ENCODE data around the gene GLB1L3. TPM values are rescaled to one million over a fixed set of nuclear protein-coding genes. Genes with fewer than 3 reads are reported as not detected.
A peak's percentile ranks its signal among the peaks of the same experiment; 100 is the strongest.
"Not testable (repeated sequence)": the region's sequence is repeated elsewhere in the genome, so short reads cannot be mapped to it uniquely, and the experiment has no call there.

GLB1L3 gene
- total RNA-seq, 1 donor from 2014 or later: not detected

- intact Hi-C loops (cut with DNase I): no loop called here
- DNase-seq (ENCODE audit: missing footprints): no peak
- no peak for ATAC-seq
Observed at GRCh38 chr11:134291196-134291595, 15.0 kb downstream of the GLB1L3 start.

GRCh38 chr11:134292661-134293060 lies 16.5 kb downstream of the GLB1L3 start:
- no peak for ATAC-seq
- no peak for DNase-seq (ENCODE audit: missing footprints)
- intact Hi-C loops (cut with DNase I): no loop called here

GRCh38 chr11:134293119-134294113 lies 17.2 kb downstream of the GLB1L3 start:
- DNase-seq (ENCODE audit: missing footprints): no peak
- no peak for ATAC-seq
- intact Hi-C loops (cut with DNase I): no loop called here

- DNase-seq (ENCODE audit: missing footprints) (no peak), ATAC-seq (no peak)
- intact Hi-C loops (cut with DNase I): no loop called here
Observed at GRCh38 chr11:134294664-134295063, 18.5 kb downstream of the GLB1L3 start.

GRCh38 chr11:134312223-134312622 lies 36.0 kb downstream of the GLB1L3 start:
- ATAC-seq: no peak
- intact Hi-C loops (cut with DNase I): no loop called here
- DNase-seq (ENCODE audit: missing footprints): no peak

- intact Hi-C loops (cut with DNase I): no loop called here
- ATAC-seq (no peak), DNase-seq (ENCODE audit: missing footprints) (no peak)
Observed at GRCh38 chr11:134312807-134313206, 36.6 kb downstream of the GLB1L3 start.

DNA sequence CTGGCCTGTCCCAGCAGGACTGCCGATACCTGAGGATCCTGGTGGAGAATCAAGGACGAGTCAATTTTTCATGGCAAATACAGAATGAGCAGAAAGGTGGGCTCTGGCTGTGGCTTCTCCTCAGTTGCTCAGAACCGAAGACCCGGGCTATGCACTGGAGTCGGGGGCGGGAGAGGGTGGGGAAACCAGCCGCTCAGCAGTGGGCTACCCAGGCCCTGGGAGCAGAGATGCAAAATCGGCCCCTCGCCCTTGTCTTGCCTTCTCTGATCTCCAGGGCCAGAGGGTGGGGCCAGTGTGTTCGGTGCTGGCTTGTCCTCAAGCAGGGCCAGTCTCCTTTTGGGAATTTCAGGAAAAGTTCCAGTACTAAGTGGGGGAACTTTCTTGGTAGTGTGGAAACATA lies 37.2 kb downstream of the GLB1L3 start:
- no peak for DNase-seq (ENCODE audit: missing footprints)
- no peak for ATAC-seq
- intact Hi-C loops (cut with DNase I): no loop called here

- no peak for ATAC-seq
- DNase-seq (ENCODE audit: missing footprints): no peak
- intact Hi-C loops (cut with DNase I): no loop called here
Observed at GRCh38 chr11:134313821-134314607, 37.8 kb downstream of the GLB1L3 start.

- DNase-seq (ENCODE audit: missing footprints) (no peak), ATAC-seq (no peak)
- intact Hi-C loops (cut with DNase I): no loop called here
Observed at GRCh38 chr11:134317103-134317502, 40.9 kb downstream of the GLB1L3 start.

- ATAC-seq; DNase-seq (ENCODE audit: missing footprints); intact Hi-C loops (cut with DNase I): not testable (repeated sequence)
Observed at GRCh38 chr11:134321373-134321772, 45.2 kb downstream of the GLB1L3 start.

DNA sequence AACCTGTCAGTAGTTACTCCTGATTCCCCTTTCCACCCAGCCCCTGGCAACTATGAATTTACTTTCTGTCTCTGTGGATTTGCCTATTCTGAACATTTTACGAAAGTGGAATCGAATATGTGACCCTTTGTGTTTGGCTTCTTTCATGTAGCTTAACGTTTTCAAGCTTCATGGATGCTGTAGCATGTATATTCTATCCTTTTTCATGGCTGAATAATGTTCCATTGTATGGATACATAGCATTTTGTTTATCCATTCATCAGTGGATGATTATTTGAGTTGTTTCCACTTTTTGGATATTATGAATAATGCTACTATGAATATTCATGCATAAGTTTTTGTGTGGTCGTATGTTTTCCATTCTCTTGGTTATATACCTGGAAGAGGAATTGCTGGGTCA lies 46.4 kb downstream of the GLB1L3 start:
- intact Hi-C loops (cut with DNase I): no loop called here
- ATAC-seq: no peak
- DNase-seq (ENCODE audit: missing footprints): no peak

DNA sequence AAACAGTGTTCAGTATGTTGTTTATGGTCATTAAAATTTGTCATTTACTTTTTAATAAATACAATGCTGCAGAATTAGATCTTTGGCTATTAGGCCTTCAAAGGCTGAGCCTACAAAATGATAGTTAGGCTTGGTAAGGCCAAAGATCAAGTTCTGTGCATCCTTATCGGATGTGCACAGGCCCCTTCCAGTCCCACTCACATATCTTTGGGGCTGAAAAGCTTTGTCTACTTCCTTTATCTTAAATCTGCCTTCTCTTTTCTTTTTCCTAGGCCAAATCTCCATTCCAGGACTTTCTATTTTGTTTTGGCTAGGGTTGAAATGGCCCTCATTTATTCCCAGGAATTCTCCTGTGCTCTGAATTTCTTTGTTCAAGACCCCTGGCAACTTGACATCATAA lies 52.3 kb downstream of the GLB1L3 start:
- ATAC-seq (no peak), DNase-seq (ENCODE audit: missing footprints) (no peak)
- intact Hi-C loops (cut with DNase I): no loop called here

DNA sequence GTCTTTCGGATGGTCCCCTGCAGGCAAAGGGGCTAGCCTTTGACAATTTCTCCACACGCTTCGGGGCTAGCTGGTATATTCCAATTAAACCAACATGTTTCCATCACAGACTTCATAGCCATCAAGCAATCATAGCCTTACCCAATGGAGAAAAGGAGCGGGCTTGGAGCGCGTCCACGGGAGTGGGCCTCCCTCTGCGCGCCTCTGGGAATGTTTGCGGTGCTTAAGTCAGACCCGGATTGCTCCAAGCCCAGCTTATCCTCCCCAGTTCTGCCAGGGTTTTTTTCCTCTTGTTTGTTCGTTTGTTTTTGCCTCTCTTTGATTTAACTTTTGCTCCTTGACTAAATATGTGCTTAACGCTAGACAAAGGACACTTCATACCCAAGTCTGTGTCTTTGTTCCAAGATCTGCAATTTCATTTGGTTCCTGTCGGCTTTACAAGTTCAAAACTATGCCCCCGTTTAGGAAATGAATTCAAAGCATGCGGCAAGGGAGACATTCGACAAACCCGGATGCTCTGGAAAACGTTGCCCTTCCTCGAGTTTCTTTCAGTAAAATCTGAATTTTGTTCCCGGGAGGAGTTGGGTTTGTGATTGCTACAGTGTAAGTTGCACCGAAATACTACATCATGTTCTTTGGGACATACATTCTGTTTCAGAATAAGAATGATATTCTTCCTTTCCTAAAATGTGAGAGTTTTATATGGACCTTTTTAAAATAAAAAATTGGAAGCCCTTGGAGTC lies 54.6 kb downstream of the GLB1L3 start:
- intact Hi-C loops (cut with DNase I): no loop called here
- DNase-seq (ENCODE audit: missing footprints): no peak
- ATAC-seq: no peak

GRCh38 chr11:134331354-134332188 lies 55.4 kb downstream of the GLB1L3 start, which contains the start of gene GLB1L2:
Gene GLB1L2 (plus strand): TSS chr11:134331988. CDS start chr11:134332062, 74 bp downstream.
- intact Hi-C loops (cut with DNase I): no loop called here
- ATAC-seq (peak; percentile 92), DNase-seq (ENCODE audit: missing footprints) (peak; percentile 86)

DNA sequence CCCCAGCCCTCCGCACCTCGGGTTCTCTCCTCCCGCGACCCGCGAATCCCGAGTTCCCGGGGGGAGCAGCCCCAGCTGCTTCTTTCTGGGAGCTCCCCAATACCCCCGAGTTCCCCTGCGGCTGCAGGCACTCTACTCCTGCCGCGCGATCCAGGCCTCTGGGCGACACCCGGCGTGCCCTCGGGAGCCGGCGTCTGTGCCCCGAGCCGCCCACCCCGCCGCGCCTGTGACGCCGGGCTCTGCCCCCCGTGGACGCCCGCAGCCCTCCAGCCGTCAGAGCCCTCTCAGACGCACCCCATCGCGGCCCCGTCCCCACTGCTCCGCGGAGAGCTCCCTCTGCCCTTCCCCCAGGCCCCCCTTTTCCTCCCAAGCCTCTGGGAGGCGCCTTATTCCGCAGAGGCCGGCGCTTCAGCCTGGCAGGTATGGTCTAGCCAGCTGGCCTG lies 56.0 kb downstream of the GLB1L3 start:
- intact Hi-C loops (cut with DNase I): no loop called here
- ATAC-seq (no peak), DNase-seq (ENCODE audit: missing footprints) (no peak)

DNA sequence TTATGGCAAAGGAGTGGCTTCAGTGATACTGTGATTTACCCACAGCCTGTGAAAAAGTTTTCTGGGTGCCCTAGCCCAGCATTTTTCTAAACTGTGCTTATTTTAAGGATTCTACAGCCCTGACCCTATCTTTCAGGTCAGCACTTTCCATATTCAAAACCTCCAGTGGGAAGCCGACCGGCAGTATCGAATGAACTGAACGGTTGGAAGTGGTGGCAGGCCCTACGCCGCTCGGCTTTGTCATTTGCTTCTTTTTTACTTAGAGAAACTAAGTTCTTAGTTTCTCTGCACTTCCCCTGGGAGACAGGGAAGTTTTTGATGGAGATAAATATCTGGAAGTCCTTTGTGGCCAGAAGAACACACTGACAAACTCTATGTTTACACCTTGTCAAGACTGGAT lies 56.6 kb downstream of the GLB1L3 start:
- ATAC-seq (no peak), DNase-seq (ENCODE audit: missing footprints) (no peak)
- intact Hi-C loops (cut with DNase I): no loop called here

DNA sequence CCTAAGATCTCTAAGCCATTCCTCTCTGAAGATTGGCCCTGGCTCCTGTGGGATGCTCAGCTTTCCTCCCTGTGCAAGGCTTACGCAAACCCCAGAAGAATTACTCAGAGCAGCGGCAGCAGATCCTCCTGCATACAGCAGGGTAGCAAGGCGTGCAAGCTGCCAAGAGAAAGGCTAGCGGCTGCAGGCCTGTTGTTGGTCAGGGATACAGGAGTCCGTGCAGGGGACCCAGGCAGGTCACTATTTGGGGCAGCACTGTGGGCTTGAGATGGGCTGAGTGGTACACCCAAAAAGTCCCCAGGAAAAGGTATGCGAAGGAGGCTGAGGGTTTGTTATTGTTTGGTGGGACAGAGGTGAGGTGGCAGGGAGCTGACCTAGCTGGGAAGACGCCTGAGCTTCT lies 57.1 kb downstream of the GLB1L3 start:
- intact Hi-C loops (cut with DNase I): no loop called here
- DNase-seq (ENCODE audit: missing footprints) (no peak), ATAC-seq (no peak)

DNA sequence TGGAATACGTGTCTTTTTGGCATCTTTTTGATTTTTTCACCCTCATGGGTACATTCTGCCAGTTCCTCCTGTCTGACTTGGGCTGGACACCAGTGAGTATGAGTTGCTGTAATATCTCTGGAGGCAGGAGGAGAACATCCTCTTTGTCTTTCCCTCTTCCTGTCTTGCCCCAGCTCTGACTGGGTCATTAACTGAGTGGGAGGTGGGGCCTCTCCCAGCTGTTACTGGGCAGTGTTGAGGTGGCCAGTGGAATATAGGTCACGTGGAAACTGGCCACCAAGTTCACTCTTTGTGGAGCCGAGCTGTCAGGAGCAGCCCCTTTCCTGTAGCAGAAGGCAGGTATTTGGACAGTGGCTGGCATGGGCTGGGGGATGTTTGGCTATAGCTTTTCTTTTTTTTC lies 57.8 kb downstream of the GLB1L3 start:
- DNase-seq (ENCODE audit: missing footprints) (no peak), ATAC-seq (no peak)

More for the DNA sequence above, 57.8 kb downstream of the GLB1L3 start:
- intact Hi-C loops (cut with DNase I): no loop called here

Measured in Right ventricle myocardium inferior (tissue), 1 donor.